HepG2 (cell line): Measurements from ENCODE around the gene SLC12A3. TPM values are rescaled to one million over a fixed set of nuclear protein-coding genes. Genes with fewer than 3 reads are reported as not detected.
A peak's percentile ranks its signal among the peaks of the same experiment; 100 is the strongest.

Source experiments
- ATAC-seq: fragments of 200-7000 bp; cut with Tn5 transposase; 3 replicates; pipeline ENCODE4 v1.9.1; 2020; ENCODE audit warnings: mild to moderate bottlenecking, moderate library complexity
- BruUV-seq: library from RNA; stranded (reverse); fragments of 400-500 nt; replicated peaks from 2 replicates; lab custom pipeline; 2021; lab: Mats Ljungman, UMichigan
- CTCF ChIA-PET: fragments of 300-600 bp; formaldehyde crosslinking; extraction: SDS; loops from one replicate; lab custom pipeline; 2021; ENCODE audit warnings: low total read pairs, inconsistent platforms, low intra/inter-chr PET ratio; lab: Yijun Ruan, JAX
- POLR2A ChIA-PET: fragments of 350-600 bp; sonication (Branson Sonifier 250); formaldehyde crosslinking; loops from one replicate; lab custom pipeline; 2020; ENCODE audit warnings: antibody characterized with exemption, inconsistent platforms; lab: Yijun Ruan, JAX
- DNase-seq: peaks from one replicate; pipeline ENCODE4 v3.0.0-alpha.2; 2015; ENCODE audit warnings: low spot score
- FAIRE-seq: peaks from 3 replicates; lab custom pipeline; 2011; peaks lifted over from hg19 to GRCh38; lab: Jason Lieb, UNC
- H2AFZ ChIP-seq: one replicate; pipeline ENCODE4 v1.6.1; 2011; ENCODE audit warnings: low read length, inconsistent platforms
- H3K27ac ChIP-seq: fragments of 300-600 bp; 3 replicates; pipeline ENCODE4 v1.8.0; 2011; ENCODE audit warnings: mixed run types, mild to moderate bottlenecking, mixed read lengths, low read length, inconsistent platforms; ENCODE audit not compliant: insufficient read depth; ENCODE audit errors: extremely low read length
- H3K27me3 ChIP-seq, 2 experiments: fragments of 200-600 bp in 1 of 2; 2 replicates in 1 of 2; 3 replicates in 1 of 2; pipeline versions ENCODE4 v1.6.0 to v1.8.0; 2011; ENCODE audit warnings: low read length in 2 of 2, mild to moderate bottlenecking in 2 of 2, moderate library complexity in 2 of 2, inconsistent platforms in 1 of 2; ENCODE audit not compliant: insufficient read depth in 2 of 2, control insufficient read depth in 1 of 2
- H3K36me3 ChIP-seq, 2 experiments: fragments of 200-600 bp in 1 of 2; replicated peaks in 1 of 2; 2 replicates in 1 of 2; 3 replicates in 1 of 2; pipeline versions ENCODE4 v1.5.1 to v1.8.0; 2011; ENCODE audit warnings: low read length in 2 of 2, inconsistent platforms in 1 of 2; ENCODE audit not compliant: insufficient read depth in 2 of 2, control insufficient read depth in 1 of 2
- H3K4me1 ChIP-seq: 2 replicates; pipeline ENCODE4 v1.5.1; 2012; ENCODE audit warnings: low read length, inconsistent platforms; ENCODE audit not compliant: insufficient read depth
- H3K4me2 ChIP-seq: 2 replicates; pipeline ENCODE4 v1.6.0; 2011; ENCODE audit warnings: low read depth, low read length, inconsistent platforms
- H3K4me3 ChIP-seq, 3 experiments: fragments of 200-600 bp in 1 of 3; sonication (generic), shearing (Covaris generic) in 1 of 3; replicated peaks in 1 of 3; 2 replicates each; pipeline ENCODE4 v1.5.1; 2011 to 2016; ENCODE audit warnings: low read length in 3 of 3, inconsistent platforms in 2 of 3, low read depth in 2 of 3, mild to moderate bottlenecking in 2 of 3, control low read depth in 1 of 3, mixed read lengths in 1 of 3; ENCODE audit not compliant: insufficient read depth in 1 of 3
- H3K79me2 ChIP-seq: one replicate; pipeline ENCODE4 v1.6.1; 2011; ENCODE audit warnings: low read length, inconsistent platforms; ENCODE audit not compliant: insufficient read depth
- H3K9ac ChIP-seq: 2 replicates; pipeline ENCODE4 v1.6.0; 2011; ENCODE audit warnings: mild to moderate bottlenecking, low read depth, low read length, inconsistent platforms; ENCODE audit not compliant: insufficient read depth
- H3K9me3 ChIP-seq: 2 replicates; pipeline ENCODE4 v1.5.1; 2012; ENCODE audit warnings: mild to moderate bottlenecking, low read length
- H4K20me1 ChIP-seq: 2 replicates; pipeline ENCODE4 v1.6.0; 2011; ENCODE audit warnings: inconsistent platforms, mild to moderate bottlenecking, low read length, moderate library complexity; ENCODE audit not compliant: insufficient read depth
- BORCS8-MEF2B ChIP-seq: sonication (generic); formaldehyde crosslinking; IDR thresholded peaks from 2 replicates; pipeline ENCODE4 v1.8.0; 2022; ENCODE audit warnings: mild to moderate bottlenecking, missing genetic modification reagents
- EED ChIP-seq: sonication (generic); formaldehyde crosslinking; IDR thresholded peaks from 2 replicates; pipeline ENCODE4 v1.5.0; 2020; ENCODE audit warnings: mild to moderate bottlenecking, missing genetic modification reagents
- HNRNPL ChIP-seq: fragments of 200-400 bp; formaldehyde crosslinking; IDR thresholded peaks from 2 replicates; pipeline ENCODE4 v1.6.1; 2017; ENCODE audit warnings: mild to moderate bottlenecking, low read depth, low read length
- KMT2A ChIP-seq: sonication (generic); formaldehyde crosslinking; IDR thresholded peaks from 2 replicates; pipeline ENCODE4 v1.4.0; 2020; ENCODE audit warnings: missing genetic modification reagents
- NFIC ChIP-seq: IDR thresholded peaks from 2 replicates; pipeline ENCODE4 v1.6.1; 2012; ENCODE audit warnings: mild to moderate bottlenecking, low read length, inconsistent platforms
- NR2F6 ChIP-seq, 2 experiments: IDR thresholded peaks; 2 replicates each; pipeline ENCODE4 v1.6.1; 2016; ENCODE audit warnings: antibody characterized with exemption in 1 of 2, mild to moderate bottlenecking in 1 of 2
- ZNF317 ChIP-seq: sonication (generic); formaldehyde crosslinking; IDR thresholded peaks from 2 replicates; pipeline ENCODE4 v1.5.0; 2020; ENCODE audit warnings: mild to moderate bottlenecking, missing genetic modification reagents
- ZNF547 ChIP-seq: sonication (generic); formaldehyde crosslinking; IDR thresholded peaks from 2 replicates; pipeline ENCODE4 v1.5.1; 2020; ENCODE audit warnings: mild to moderate bottlenecking, missing genetic modification reagents
- ZNF563 ChIP-seq: sonication (generic); formaldehyde crosslinking; IDR thresholded peaks from 2 replicates; pipeline ENCODE4 v1.8.0; 2022; ENCODE audit warnings: mild to moderate bottlenecking, moderate library complexity, missing genetic modification reagents
- ZNF589 ChIP-seq: sonication (generic); formaldehyde crosslinking; conservative IDR thresholded peaks from 2 replicates; pipeline ENCODE4 v1.8.0; 2022; ENCODE audit warnings: mild to moderate bottlenecking, moderate library complexity, missing genetic modification reagents
- ZNF781 ChIP-seq: sonication (generic); formaldehyde crosslinking; IDR thresholded peaks from 2 replicates; pipeline ENCODE4 v1.5.1; 2020; ENCODE audit warnings: borderline replicate concordance, mild to moderate bottlenecking, missing genetic modification reagents; ENCODE audit errors: not compliant biosample characterization
- ZNF792 ChIP-seq: IDR thresholded peaks from 2 replicates; pipeline ENCODE4 v1.6.1; 2016
- ZNF816 ChIP-seq: sonication (generic); formaldehyde crosslinking; IDR thresholded peaks from 2 replicates; pipeline ENCODE4 v1.8.0; 2022; ENCODE audit warnings: missing genetic modification reagents, mild to moderate bottlenecking, borderline replicate concordance
- WGBS: methylation state at CpG from one replicate; pipeline ENCODE4 v1.1.6; 2017; ENCODE audit warnings: low lambda C conversion rate; 5-methylcytosine and 5-hydroxymethylcytosine counted together
- in situ Hi-C: cut with HindIII; loops from 2 replicates; pipeline ENCODE4 v1.10.0; 2017; ENCODE audit warnings: low pct_unique_long_range_greater_than_20kb; ENCODE audit not compliant: extremely low pct_ligation_motif_present
- intact Hi-C: fragments of 100-400 bp; cut with micrococcal nuclease; formaldehyde crosslinking; loops from one replicate; pipeline ENCODE4 v1.10.0; 2022; ENCODE audit not compliant: unreplicated experiment
- polyA plus RNA-seq, 8 experiments: library from polyadenylated mRNA; depleted of rRNA in 3 of 8; stranded (reverse) in 7 of 8; unstranded in 1 of 8; fragments of >200 nt; fragmentation: Illumina TruSeq in 4 of 8; extraction: Trizol in 4 of 8; gene quantifications; 2 replicates each; pipeline versions ENCODE4 v1.2.1 to v1.2.3, GENCODE V29; 2011 to 2016; ENCODE audit warnings: low read depth in 4 of 8, missing spikeins in 1 of 8, mixed read lengths in 1 of 8; ENCODE audit not compliant: insufficient read depth in 1 of 8
- total RNA-seq, 5 experiments: library from RNA; depleted of rRNA; stranded (reverse); fragments of >200 nt; fragmentation: Illumina TruSeq; extraction: Trizol; gene quantifications; 2 replicates each; pipeline ENCODE4 v1.2.3, GENCODE V29; 2016; ENCODE audit warnings: low read depth in 1 of 5
- TF ChIP-seq, protein P1 (sequence below): sonication (generic); formaldehyde crosslinking; IDR thresholded peaks from 2 replicates; pipeline ENCODE4 v1.5.1; 2020; ENCODE audit warnings: mild to moderate bottlenecking, missing genetic modification reagents, borderline replicate concordance
- TF ChIP-seq, protein P2 (sequence below): sonication (generic); formaldehyde crosslinking; IDR thresholded peaks from 2 replicates; pipeline ENCODE4 v1.4.0; 2020; ENCODE audit warnings: mild to moderate bottlenecking, missing genetic modification reagents

Gene SLC12A3
- total and polyA plus RNA-seq, 2 of the 13 experiments (the other 11 are each of a cell fraction or from before 2014, with no cell fraction given) = 6.2 TPM; not detected in 1

DNA sequence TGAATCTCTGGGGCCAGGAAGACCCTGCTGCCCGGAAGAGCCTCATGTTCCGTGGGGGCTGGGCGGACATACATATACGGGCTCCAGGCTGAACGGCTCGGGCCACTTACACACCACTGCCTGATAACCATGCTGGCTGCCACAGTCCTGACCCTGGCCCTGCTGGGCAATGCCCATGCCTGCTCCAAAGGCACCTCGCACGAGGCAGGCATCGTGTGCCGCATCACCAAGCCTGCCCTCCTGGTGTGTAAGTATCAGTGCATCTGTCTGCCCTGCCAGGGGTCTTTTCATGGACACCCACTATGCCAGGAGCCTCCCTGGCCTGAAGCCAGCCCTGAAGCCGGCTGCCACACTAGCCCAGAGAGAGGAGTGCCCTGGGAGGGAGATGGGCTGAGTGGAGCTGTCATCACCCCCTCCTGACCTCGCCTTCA lies 96.9 kb downstream of the SLC12A3 start, which contains the start of gene CETP (continued):
- TF ChIP-seq HNRNPL = 0 out of 2 replicates have a peak, but pooled peaks have one; percentile 33
- TF ChIP-seq ZNF589 (CRISPR knock-in tag) = no peak
- TF ChIP-seq NR2F6 (IDR thresholded peaks at IDR 0.05) = no peak
- no peak for TF ChIP-seq NR2F6 (CRISPR knock-in tag; IDR thresholded peaks at IDR 0.05)

DNA sequence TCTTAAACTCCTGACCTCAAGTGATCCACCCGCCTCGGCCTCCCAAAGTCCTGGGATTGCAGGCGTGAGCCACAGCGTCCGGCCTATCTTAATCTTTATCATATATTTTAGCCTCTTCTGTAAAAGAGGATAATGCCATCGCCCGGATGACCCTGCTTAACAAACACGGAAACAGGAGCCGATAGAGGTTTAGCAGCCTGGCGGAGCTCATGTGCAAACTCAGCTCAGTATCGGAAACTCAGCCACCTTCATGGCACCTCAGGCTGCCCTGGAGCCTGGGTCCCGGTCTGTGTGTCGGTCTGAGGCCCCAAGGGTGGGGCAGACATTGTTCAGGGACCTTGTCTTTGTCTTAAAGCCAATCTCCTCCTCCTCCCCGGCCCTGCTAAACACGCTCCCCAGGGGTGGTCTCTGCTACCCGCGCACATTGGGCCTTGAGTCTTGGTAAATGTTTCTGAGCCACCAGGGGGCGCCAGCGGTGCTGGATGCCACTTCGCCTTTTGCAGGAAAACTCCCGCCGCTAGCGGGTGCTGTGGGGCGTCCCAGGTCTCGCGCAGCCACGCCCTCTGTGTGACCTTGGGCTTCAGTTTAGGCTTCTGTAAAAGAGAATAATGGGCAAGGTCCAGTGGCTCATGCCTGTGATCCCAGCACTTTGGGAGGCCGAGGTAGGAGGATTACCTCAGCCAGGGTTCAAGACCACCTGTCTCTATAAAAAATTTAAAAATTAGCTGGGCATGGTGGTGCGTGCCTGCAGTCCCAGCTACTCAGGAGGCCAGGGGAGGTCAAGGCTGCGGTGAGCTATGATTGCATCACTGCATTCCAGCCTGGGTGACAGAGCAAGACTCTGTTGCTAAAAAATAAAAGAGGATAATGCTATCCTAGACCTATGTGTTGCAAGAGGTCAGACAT lies 99.5 kb downstream of the SLC12A3 start:
- H3K4me1 ChIP-seq = peaks cover 76% of the 10 kb centered on the region
- 0 out of 6 replicates have a peak overlapping the region, but pooled peaks of 1 of the 3 experiments have one; percentile 17 for H3K4me3 ChIP-seq
- H3K9ac ChIP-seq = no peak overlapping the region
- intact Hi-C loops = loop anchor here (1.0 to 2.0 kb wide), 2 partner anchors 22 to 81 kb away; no protein-coding TSS in a partner anchor
- no peaks in the 10 kb centered on the region for H3K79me2 ChIP-seq
- no peaks in the 10 kb centered on the region for H4K20me1 ChIP-seq
- in situ Hi-C loops = no loop called here
- no peak overlapping the region for H2AFZ ChIP-seq
- peak; percentile 55 for FAIRE-seq
- POLR2A ChIA-PET = interaction anchor here (0.6 to 2.8 kb wide), 4 partner anchors 25 to 99 kb away, joined by 3 to 12 read pairs (median 3); partner anchors contain the start of genes HERPUD1 and NLRC5
- H3K9me3 ChIP-seq = no peaks in the 10 kb centered on the region
- H3K36me3 ChIP-seq = no peaks in the 10 kb centered on the region
- peak overlapping the region; percentile 51 for H3K27ac ChIP-seq
- peak; percentile 83 for DNase-seq
- CTCF ChIA-PET = interaction anchor here (0.8 to 2.7 kb wide), 8 partner anchors 14 to 203 kb away, joined by 3 to 38 read pairs (median 4); partner anchors contain the start of gene NLRC5
- peak overlapping the region; percentile 43 for H3K4me2 ChIP-seq
- 51% methylated on average over 24 of the region's 30 CpGs for WGBS
- BruUV-seq = no TSS peak
- ATAC-seq = peak; percentile 56
- peaks cover 2 to 13% of the 10 kb centered on the region in 2 experiments; a peak in 3 of 5 replicates for H3K27me3 ChIP-seq
- TF ChIP-seq KMT2A (CRISPR knock-in tag) = no peak
- TF ChIP-seq EED (CRISPR knock-in tag) = no peak
- no peak; the same call in 1 of the 2 replicates for TF ChIP-seq ZNF792 (CRISPR knock-in tag)
- peak; percentile 31; the same call in 1 of the 2 replicates for TF ChIP-seq ZNF547 (CRISPR knock-in tag)
- TF ChIP-seq, protein P1, sequence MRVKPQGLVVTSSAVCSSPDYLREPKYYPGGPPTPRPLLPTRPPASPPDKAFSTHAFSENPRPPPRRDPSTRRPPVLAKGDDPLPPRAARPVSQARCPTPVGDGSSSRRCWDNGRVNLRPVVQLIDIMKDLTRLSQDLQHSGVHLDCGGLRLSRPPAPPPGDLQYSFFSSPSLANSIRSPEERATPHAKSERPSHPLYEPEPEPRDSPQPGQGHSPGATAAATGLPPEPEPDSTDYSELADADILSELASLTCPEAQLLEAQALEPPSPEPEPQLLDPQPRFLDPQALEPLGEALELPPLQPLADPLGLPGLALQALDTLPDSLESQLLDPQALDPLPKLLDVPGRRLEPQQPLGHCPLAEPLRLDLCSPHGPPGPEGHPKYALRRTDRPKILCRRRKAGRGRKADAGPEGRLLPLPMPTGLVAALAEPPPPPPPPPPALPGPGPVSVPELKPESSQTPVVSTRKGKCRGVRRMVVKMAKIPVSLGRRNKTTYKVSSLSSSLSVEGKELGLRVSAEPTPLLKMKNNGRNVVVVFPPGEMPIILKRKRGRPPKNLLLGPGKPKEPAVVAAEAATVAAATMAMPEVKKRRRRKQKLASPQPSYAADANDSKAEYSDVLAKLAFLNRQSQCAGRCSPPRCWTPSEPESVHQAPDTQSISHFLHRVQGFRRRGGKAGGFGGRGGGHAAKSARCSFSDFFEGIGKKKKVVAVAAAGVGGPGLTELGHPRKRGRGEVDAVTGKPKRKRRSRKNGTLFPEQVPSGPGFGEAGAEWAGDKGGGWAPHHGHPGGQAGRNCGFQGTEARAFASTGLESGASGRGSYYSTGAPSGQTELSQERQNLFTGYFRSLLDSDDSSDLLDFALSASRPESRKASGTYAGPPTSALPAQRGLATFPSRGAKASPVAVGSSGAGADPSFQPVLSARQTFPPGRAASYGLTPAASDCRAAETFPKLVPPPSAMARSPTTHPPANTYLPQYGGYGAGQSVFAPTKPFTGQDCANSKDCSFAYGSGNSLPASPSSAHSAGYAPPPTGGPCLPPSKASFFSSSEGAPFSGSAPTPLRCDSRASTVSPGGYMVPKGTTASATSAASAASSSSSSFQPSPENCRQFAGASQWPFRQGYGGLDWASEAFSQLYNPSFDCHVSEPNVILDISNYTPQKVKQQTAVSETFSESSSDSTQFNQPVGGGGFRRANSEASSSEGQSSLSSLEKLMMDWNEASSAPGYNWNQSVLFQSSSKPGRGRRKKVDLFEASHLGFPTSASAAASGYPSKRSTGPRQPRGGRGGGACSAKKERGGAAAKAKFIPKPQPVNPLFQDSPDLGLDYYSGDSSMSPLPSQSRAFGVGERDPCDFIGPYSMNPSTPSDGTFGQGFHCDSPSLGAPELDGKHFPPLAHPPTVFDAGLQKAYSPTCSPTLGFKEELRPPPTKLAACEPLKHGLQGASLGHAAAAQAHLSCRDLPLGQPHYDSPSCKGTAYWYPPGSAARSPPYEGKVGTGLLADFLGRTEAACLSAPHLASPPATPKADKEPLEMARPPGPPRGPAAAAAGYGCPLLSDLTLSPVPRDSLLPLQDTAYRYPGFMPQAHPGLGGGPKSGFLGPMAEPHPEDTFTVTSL = peak; percentile 76; the same call in 1 of the 2 replicates
- TF ChIP-seq BORCS8-MEF2B (CRISPR knock-in tag) = peak; percentile 31; the same call in 1 of the 2 replicates
- TF ChIP-seq NFIC = no peak
- TF ChIP-seq, protein P2, sequence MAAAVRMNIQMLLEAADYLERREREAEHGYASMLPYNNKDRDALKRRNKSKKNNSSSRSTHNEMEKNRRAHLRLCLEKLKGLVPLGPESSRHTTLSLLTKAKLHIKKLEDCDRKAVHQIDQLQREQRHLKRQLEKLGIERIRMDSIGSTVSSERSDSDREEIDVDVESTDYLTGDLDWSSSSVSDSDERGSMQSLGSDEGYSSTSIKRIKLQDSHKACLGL (CRISPR knock-in tag) = 0 out of 2 replicates have a peak, but pooled peaks have one; percentile 32
- TF ChIP-seq ZNF317 (CRISPR knock-in tag) = peak; percentile 49; the same call in 1 of the 2 replicates
- no peak for TF ChIP-seq ZNF563 (CRISPR knock-in tag)
- peak; percentile 0 for TF ChIP-seq ZNF781 (CRISPR knock-in tag)
- TF ChIP-seq ZNF816 = peak; percentile 79; the same call in 1 of the 2 replicates
